Suprapubic skin (tissue), 4 donors: Measurements from ENCODE around the gene QDPR.

Experiments
- CTCF ChIP-seq, 2 donors: fragments of 200-600 bp in 1 of 2; fragments of 450-650 bp in 1 of 2; sonication (generic) in 1 of 2; IDR thresholded peaks; one replicate each; pipeline ENCODE4 v1.5.1; 2016 to 2019; ENCODE audit warnings: antibody characterized with exemption in 2 of 2, mild to moderate bottlenecking in 1 of 2, moderate library complexity in 1 of 2
- EP300 ChIP-seq: sonication (generic); formaldehyde crosslinking; IDR thresholded peaks from one replicate; pipeline ENCODE4 v1.6.1; 2017; ENCODE audit warnings: antibody characterized with exemption
- POLR2A ChIP-seq, 2 donors: fragments of 450-650 bp; IDR thresholded peaks; one replicate each; pipeline ENCODE4 v1.6.1; 2017; ENCODE audit warnings: antibody characterized with exemption in 2 of 2, mild to moderate bottlenecking in 2 of 2, moderate library complexity in 2 of 2
- POLR2AphosphoS5 ChIP-seq, 3 donors: sonication (generic); formaldehyde crosslinking; IDR thresholded peaks; one replicate each; pipeline ENCODE4 v1.6.1; 2017; ENCODE audit warnings: antibody characterized with exemption in 3 of 3

GRCh38 chr4:17561195-17561909 is 49.5 kb upstream of the QDPR start:
- TF ChIP-seq POLR2A (IDR thresholded peaks at IDR 0.05) (no peak), CTCF (IDR thresholded peaks at IDR 0.05) (no peak), POLR2AphosphoS5 (IDR thresholded peaks at IDR 0.05) (no peak), EP300 (no peak)
